Measurements from ENCODE around the gene CD63.
"Not testable (repeated sequence)": the region's sequence is repeated elsewhere in the genome, so short reads cannot be mapped to it uniquely, and the experiment has no call there.

Gene CD63, protein sequence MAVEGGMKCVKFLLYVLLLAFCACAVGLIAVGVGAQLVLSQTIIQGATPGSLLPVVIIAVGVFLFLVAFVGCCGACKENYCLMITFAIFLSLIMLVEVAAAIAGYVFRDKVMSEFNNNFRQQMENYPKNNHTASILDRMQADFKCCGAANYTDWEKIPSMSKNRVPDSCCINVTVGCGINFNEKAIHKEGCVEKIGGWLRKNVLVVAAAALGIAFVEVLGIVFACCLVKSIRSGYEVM

GRCh38 chr12:55728939-55729818, at the start of gene CD63:
Gene CD63 (minus strand): TSS chr12:55729009. CDS start chr12:55728341, 668 bp downstream.
- DNase-seq (ENCODE audit: low spot score) = peak; percentile 97

DNA sequence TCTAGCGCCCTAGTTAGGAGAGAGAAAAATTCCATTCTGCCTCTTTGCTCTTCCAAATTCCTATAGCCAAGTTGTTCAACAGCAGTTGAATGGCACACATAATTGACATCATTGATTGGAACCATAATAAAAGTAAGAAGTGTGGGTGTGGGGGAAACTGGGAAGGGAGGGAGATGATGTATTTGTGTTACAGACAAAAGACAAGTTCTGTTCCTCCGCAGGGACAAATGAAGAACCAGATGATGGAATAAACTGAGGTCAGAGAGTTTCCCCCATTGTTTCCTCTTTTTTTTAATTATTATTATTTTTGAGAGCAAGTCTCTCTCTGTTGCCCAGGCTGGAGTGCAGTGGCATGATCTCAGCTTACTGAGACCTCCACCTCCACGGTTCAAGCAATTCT, 49.0 kb upstream of the CD63 start:
- no peak for DNase-seq (ENCODE audit: low spot score)

DNA sequence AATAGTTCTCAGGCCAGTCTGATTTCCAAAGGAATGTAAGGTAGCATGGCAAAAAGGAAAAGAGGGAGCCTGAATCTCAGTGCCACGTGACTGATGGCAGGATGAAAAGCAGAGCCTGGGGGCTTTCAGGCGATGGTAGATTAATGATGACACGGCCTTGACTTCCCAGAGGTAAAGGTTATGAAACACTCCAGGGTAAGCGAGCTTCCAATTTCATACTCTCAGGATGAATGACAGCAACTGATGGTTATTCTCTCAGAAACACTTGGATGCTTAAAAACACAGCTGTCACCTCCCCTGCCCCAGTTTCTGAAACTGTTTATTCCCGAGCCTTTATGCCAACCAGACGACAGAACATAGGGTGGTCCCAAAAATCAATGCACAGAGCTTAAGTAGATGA, 42.9 kb upstream of the CD63 start:
- no peak for DNase-seq (ENCODE audit: low spot score)

GRCh38 chr12:55767156-55767555, 38.3 kb upstream of the CD63 start:
- no peak for DNase-seq (ENCODE audit: low spot score)

GRCh38 chr12:55765736-55766290, 37.0 kb upstream of the CD63 start:
- no peak for DNase-seq (ENCODE audit: low spot score)

DNA sequence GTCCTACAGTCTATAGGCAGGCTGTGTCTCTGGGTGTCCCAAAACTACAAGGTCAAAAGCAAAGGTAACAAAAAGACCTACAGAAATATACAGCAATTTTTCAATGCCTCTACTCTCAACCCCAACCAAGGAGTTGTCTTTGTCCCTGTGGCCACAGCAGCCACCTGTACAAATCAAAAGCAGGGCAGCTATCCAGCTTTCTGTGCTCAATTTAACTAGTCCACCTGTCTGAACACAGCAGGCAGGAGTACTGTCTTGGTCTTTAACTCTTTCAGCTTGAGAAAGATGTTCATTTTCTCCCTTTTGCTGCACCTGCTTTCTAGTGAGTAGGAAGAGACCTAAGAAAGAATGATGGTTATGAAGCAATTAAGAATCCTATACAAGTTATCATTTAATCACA, 33.8 kb upstream of the CD63 start:
- DNase-seq (ENCODE audit: low spot score) = no peak

DNA sequence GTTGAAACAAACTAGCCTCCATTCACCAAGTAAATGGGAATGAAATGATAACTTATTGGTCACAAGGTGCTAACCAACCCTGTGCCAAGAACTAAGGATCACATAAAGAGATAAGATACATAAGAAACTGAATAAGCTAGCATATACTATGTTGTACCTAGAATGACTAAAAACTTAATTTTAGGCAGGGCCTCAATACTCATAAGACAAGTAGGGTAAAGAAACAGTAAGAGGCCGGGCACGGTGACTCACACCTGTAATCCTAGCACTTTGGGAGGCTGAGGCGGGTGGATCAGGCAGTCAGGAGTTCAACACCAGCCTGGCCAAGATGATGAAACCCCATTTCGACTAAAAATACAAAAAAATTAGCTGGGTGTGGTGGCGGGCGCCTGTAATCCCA, 31.9 kb upstream of the CD63 start:
- DNase-seq (ENCODE audit: low spot score) = no peak

- not testable (repeated sequence) for DNase-seq (ENCODE audit: low spot score)
Observed at GRCh38 chr12:55758575-55758974, 29.8 kb upstream of the CD63 start.

GRCh38 chr12:55757701-55758100, 28.9 kb upstream of the CD63 start:
- DNase-seq (ENCODE audit: low spot score) = no peak

- DNase-seq (ENCODE audit: low spot score) = no peak
Observed at GRCh38 chr12:55755246-55755645, 26.4 kb upstream of the CD63 start.

- no peak for DNase-seq (ENCODE audit: low spot score)
Observed at GRCh38 chr12:55748230-55748993, 19.6 kb upstream of the CD63 start.

DNA sequence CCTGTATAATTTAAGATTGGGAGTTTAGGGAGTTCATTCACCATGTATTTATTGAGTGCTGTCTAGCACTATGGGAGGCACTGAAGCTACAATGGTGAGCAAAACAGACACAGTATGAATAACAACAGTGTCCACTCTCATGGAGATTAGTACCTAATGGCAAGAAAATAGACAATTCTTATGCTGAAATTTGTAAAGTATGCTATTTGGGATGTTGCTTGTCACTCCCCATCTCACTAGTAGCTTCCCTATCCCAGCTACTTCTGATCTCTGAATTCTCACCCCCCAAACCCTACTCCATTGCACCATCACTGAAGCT, 18.1 kb upstream of the CD63 start:
- no peak for DNase-seq (ENCODE audit: low spot score)

DNA sequence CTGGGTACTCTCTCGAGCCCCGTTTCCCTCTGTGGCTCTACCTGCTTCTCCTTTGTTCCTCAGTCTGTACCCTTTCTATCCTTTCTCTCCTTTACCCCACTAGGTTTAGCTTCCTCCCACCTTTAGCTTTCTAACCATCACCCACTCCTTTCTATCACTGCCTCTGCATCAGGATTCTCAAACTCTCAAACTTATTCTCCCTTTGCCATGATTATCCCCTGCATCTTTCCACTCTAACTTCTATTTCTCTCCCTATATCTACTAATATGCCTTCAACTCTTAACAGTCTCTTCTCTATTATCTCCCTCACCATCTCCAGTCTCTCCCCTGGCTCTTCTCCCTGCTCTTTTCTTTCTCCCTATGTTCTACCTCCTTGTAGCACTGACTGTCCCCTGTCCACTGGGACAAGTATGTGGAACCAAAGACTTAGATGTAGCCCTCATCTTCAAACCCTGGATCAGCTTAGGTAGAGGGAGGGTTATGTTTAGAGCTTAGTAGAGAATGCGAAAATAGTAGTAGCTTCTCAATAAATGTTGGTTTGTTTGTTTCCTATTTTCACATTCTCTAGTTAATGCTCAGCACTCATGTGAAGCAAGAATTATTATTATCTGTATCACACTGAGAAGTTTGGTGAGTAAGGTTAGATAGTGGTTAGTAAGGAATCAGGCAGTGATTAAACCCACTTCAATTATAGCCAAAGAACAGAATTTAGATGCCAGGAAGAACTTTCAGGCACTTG, 17.5 kb upstream of the CD63 start:
- DNase-seq (ENCODE audit: low spot score) = no peak

DNA sequence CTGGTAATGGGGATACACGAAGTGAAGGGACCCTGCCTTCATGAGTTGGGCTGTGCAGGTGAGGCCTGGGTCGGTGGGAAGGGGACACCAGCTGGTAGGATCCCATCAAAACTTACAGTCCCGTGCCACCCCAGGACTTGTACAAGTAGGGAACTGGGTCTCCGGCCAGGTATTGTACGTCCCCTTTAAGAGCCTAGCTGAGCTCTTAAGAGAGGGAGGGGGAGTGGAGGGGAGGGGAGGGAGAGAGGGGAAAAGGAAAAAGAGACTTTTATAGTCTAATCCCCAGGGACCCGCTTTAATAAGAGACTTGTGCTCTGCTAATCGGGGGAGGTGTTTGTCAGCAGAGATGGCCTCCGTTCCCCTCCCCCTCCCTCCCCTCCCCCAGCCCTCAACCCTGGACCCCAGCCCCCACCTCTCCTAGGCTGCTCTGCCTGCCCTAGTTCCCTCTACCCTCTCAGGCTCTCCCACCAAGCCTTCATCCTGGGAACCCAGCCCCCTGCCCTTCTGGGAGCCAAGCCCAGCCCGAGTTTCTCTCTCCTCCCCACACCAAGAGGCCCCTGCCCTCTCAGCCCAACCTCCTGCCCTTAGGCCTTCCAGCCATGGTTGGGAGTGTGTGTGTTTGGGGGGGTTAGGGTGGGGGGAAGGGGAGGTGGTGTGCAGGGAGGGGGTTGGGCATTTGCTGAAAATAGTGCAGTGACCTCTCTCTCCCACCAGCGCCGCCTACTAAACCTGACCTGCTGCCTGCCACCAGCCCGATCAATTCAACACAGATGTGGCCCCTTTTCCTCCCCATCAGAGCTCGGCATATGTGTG, 16.8 kb upstream of the CD63 start:
- no peak for DNase-seq (ENCODE audit: low spot score)

DNA sequence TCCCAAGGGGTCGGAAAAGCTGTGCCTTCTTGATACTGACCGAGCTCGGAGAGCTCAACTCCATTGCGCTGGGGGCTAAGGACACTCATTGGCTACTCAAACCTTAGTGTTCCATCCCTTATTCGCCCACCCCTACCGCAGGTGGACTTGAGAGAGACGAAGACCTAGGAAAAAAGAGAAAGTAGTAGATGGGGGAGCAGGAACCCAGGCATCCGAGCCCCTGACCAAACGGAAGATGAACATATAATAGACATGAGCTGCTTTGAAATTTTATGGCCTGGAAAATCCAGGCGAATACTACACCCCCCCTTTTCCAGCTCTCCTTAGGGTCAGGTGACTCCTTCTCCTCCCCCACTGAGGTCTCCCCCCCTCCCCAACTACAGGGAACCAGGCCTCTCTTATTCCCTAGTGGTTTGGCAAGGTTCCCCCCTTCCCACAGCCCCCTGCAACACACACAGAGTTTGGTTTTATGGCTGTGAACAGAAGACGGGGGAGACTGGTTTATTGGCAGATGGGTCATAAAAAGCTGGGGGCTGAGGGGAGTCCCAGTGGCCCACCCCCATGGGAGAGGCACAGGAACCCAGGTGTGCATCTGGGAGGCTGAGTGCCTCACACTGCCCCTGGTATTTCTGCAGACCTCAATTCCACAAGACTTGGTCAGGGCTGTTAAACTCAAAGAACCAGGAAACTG, 15.7 kb upstream of the CD63 start:
- no peak for DNase-seq (ENCODE audit: low spot score)

GRCh38 chr12:55743406-55744339, 14.9 kb upstream of the CD63 start:
- DNase-seq (ENCODE audit: low spot score) = peak; percentile 75

DNA sequence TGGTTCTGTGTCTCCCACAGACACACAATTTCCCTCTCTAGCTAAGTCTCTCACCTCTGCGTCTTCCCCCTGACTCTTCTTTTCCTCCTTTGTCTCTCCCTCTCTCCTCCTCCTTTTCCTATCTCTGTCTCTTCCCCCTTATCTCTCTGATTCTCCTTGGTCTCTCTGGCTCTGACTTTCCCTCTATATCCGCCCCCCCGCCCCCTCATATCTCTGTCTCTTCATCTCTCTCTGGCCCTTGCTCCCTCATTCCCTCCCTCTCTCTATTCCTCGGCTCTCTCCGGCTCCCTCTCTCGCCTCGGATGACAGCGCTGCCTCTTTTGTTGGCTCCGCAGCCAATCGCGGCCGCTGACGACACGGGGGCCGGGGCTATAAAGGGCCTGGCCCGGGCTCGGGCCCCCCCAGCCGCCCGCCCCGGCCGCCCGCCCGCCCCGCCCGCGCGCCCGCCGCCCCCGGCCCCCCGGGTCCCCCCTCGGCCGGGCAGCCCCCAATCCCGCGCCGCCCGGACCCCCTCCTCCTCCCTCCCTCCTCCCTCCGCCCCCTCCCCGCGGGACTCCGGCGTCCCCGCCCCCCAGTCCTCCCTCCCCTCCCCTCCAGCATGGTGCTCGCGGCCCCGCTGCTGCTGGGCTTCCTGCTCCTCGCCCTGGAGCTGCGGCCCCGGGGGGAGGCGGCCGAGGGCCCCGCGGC, 14.1 kb upstream of the CD63 start, which contains the start of gene GDF11:
GDF11 (plus strand) TSS at position 404 of the 687 bp plus-strand sequence; CDS start at position 599, 195 bp downstream.
- peak; percentile 95 for DNase-seq (ENCODE audit: low spot score)

- no peak for DNase-seq (ENCODE audit: low spot score)
Observed at GRCh38 chr12:55741931-55742680, 13.3 kb upstream of the CD63 start.

Data from GM03348 (cell line).